GM12865 (cell line): ENCODE results near the gene PTPRE.

ENCODE experiments used
- DNase-seq: peaks from one replicate; pipeline ENCODE4 v3.0.0; 2010; ENCODE audit warnings: low read depth
- H3K4me3 ChIP-seq: 2 replicates; pipeline ENCODE4 v1.5.1; 2011; ENCODE audit warnings: mild to moderate bottlenecking, low read depth, low read length, control low read depth
- CTCF ChIP-seq: IDR thresholded peaks from 2 replicates; pipeline ENCODE4 v1.5.1; 2011; ENCODE audit warnings: low read length, control low read depth, low read depth, inconsistent platforms; ENCODE audit not compliant: insufficient read depth; ENCODE audit errors: missing control alignments

Gene PTPRE

GRCh38 chr10:128098631-128099030 lies 191.7 kb downstream of the PTPRE start:
- no peak overlapping the region for H3K4me3 ChIP-seq
- no peak for TF ChIP-seq CTCF
- no peak for DNase-seq

- H3K4me3 ChIP-seq = no peak overlapping the region
- TF ChIP-seq CTCF = no peak
- DNase-seq = no peak
Measured at GRCh38 chr10:128099901-128100300, 193.0 kb downstream of the PTPRE start.

GRCh38 chr10:128101901-128102300 lies 195.0 kb downstream of the PTPRE start:
- TF ChIP-seq CTCF = no peak
- DNase-seq = no peak
- H3K4me3 ChIP-seq = no peak overlapping the region

GRCh38 chr10:128102480-128103228 lies 195.8 kb downstream of the PTPRE start:
- no peak overlapping the region for H3K4me3 ChIP-seq
- TF ChIP-seq CTCF = no peak
- DNase-seq = no peak

- TF ChIP-seq CTCF = no peak
- no peak for DNase-seq
- no peak overlapping the region for H3K4me3 ChIP-seq
Measured at GRCh38 chr10:128103229-128103714, 196.4 kb downstream of the PTPRE start.

- DNase-seq = no peak
- no peak for TF ChIP-seq CTCF
- H3K4me3 ChIP-seq = no peak overlapping the region
Measured at GRCh38 chr10:128105383-128105782, 198.5 kb downstream of the PTPRE start.

GRCh38 chr10:128109707-128110106 lies 202.8 kb downstream of the PTPRE start:
- H3K4me3 ChIP-seq = no peak overlapping the region
- no peak for DNase-seq
- no peak for TF ChIP-seq CTCF
